Calu3 (cell line): ENCODE data around the gene PDCD10. TPM values are rescaled to one million over a fixed set of nuclear protein-coding genes. Genes with fewer than 3 reads are reported as not detected.

Experiments
- BruUV-seq: library from RNA; stranded (reverse); fragments of 400-500 nt; replicated peaks from 2 replicates; lab custom pipeline; 2021; lab: Mats Ljungman, UMichigan
- CTCF ChIA-PET: fragments of 300-600 bp; sonication (Branson Sonifier 250); formaldehyde crosslinking; loops from one replicate; lab custom pipeline; 2022; ENCODE audit warnings: antibody characterized with exemption; lab: Charles Lee
- DNase-seq: peaks from one replicate; pipeline ENCODE4 v3.0.0; 2022
- H3K27ac Mint-ChIP-seq: one replicate; pipeline ENCODE4 v1.8.0; 2022; ENCODE audit warnings: mixed read lengths; ENCODE audit not compliant: unreplicated experiment
- H3K27me3 Mint-ChIP-seq: one replicate; pipeline ENCODE4 v1.8.0; 2022; ENCODE audit warnings: mixed read lengths; ENCODE audit not compliant: unreplicated experiment
- H3K36me3 Mint-ChIP-seq: one replicate; pipeline ENCODE4 v1.8.0; 2022; ENCODE audit warnings: mild to moderate bottlenecking, moderate library complexity, mixed read lengths; ENCODE audit not compliant: insufficient read depth, unreplicated experiment
- H3K4me1 Mint-ChIP-seq: one replicate; pipeline ENCODE4 v1.8.0; 2022; ENCODE audit warnings: mild to moderate bottlenecking, low read depth, mixed read lengths; ENCODE audit not compliant: unreplicated experiment
- H3K4me3 Mint-ChIP-seq: one replicate; pipeline ENCODE4 v1.8.0; 2022; ENCODE audit warnings: mild to moderate bottlenecking, low read depth, moderate library complexity, mixed read lengths; ENCODE audit not compliant: unreplicated experiment
- H3K9me3 Mint-ChIP-seq: one replicate; pipeline ENCODE4 v1.8.0; 2022; ENCODE audit warnings: low read depth, mixed read lengths; ENCODE audit not compliant: unreplicated experiment
- intact Hi-C: fragments of 100-400 bp; cut with micrococcal nuclease; formaldehyde crosslinking; loops from one replicate; pipeline ENCODE4 v1.10.0; 2022; ENCODE audit not compliant: unreplicated experiment
- total RNA-seq: library from RNA; stranded (reverse); gene quantifications from 2 replicates; pipeline ENCODE4 v1.2.3, GENCODE V29; 2022
- TF ChIP-seq, protein P1 (sequence below): fragments of 200-600 bp; IDR thresholded peaks from one replicate; pipeline ENCODE4 v1.8.0; 2022; ENCODE audit warnings: antibody characterized with exemption; ENCODE audit not compliant: unreplicated experiment

The PDCD10 gene
- total RNA-seq, 1 experiment from 2014 or later: 117 TPM

DNA sequence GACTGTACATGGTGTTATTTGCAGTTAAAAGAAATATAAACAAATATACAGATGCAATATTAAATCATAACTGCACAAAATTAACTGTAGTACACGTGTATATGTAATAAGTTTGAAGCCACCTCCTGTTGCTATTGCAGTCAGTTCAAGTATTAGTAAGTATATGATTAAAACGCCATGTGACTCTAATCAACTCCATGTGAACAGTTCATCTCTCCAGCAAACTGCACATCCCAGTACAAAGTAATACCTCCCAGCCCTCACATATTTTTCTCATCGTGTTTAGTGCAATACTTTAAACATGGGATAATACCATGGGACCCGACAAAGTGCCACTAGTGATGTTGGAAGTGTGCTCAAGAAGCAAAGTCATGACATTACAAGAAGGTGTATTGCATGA is 34.6 kb downstream of the PDCD10 start:
- Mint-ChIP-seq H3K9me3 (no peaks in the 10 kb centered on the region), H3K27me3 (no peaks in the 10 kb centered on the region), H3K36me3 (peaks cover 14% of the 10 kb centered on the region), H3K4me3 (no peak overlapping the region), H3K4me1 (no peaks in the 10 kb centered on the region), H3K27ac (no peak overlapping the region)
- no peak for DNase-seq
- no TSS peak for BruUV-seq
- TF ChIP-seq, protein P1, sequence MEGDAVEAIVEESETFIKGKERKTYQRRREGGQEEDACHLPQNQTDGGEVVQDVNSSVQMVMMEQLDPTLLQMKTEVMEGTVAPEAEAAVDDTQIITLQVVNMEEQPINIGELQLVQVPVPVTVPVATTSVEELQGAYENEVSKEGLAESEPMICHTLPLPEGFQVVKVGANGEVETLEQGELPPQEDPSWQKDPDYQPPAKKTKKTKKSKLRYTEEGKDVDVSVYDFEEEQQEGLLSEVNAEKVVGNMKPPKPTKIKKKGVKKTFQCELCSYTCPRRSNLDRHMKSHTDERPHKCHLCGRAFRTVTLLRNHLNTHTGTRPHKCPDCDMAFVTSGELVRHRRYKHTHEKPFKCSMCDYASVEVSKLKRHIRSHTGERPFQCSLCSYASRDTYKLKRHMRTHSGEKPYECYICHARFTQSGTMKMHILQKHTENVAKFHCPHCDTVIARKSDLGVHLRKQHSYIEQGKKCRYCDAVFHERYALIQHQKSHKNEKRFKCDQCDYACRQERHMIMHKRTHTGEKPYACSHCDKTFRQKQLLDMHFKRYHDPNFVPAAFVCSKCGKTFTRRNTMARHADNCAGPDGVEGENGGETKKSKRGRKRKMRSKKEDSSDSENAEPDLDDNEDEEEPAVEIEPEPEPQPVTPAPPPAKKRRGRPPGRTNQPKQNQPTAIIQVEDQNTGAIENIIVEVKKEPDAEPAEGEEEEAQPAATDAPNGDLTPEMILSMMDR: no peak
- intact Hi-C loops: no loop called here
- CTCF ChIA-PET: no interaction called here

DNA sequence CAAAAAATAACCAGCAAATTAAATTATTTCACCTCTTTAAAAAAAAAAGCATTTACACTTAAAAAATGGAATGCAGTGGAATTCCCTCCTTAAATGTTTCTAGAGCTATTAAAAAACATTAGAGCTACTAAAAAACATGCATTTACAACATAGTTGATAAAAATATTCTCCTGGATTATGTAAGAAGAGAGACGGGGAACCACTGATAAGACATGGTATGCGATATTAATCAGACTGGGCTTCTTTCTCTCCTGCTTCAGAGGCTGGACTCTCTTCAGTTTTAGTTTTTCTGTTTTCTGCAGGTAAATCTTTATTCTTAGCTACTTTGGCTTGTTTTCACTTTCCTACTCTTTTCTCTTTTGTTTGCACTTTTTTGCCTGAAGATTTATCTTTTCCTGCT is 40.6 kb downstream of the PDCD10 start:
- no peaks in the 10 kb centered on the region for H3K27me3 Mint-ChIP-seq
- no peaks in the 10 kb centered on the region for H3K9me3 Mint-ChIP-seq
- H3K27ac Mint-ChIP-seq: no peak overlapping the region
- CTCF ChIA-PET: interaction anchor here (1.2 kb wide), 2 partner anchors 9 to 13 kb away, joined by 3 to 5 read pairs; no protein-coding TSS in a partner anchor
- peaks cover 42% of the 10 kb centered on the region for H3K36me3 Mint-ChIP-seq
- no TSS peak for BruUV-seq
- intact Hi-C loops: no loop called here
- peaks cover 8% of the 10 kb centered on the region for H3K4me1 Mint-ChIP-seq
- no peak for DNase-seq
- TF ChIP-seq, protein P1: no peak
- H3K4me3 Mint-ChIP-seq: no peak overlapping the region

DNA sequence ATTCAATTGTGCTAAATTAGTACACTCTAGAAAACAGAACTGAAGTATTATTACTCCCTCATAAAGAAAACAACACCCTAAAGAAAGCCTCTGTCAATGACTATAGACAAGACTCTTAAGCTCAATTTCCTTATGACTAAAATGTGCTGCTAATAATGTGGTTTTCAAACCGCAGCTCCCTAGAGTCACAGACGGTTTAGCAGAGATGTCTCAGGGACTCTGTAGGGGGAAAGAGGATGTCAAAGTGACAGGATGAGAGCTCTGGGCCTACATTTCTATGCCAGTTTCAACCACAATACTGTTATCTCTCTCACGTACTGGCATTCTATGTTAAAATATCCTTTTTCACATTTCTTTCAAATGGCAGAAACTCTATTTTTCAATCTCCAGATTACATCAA is 43.3 kb downstream of the PDCD10 start:
- Mint-ChIP-seq H3K4me3 (no peak overlapping the region), H3K36me3 (peaks cover 47% of the 10 kb centered on the region), H3K27ac (no peak overlapping the region), H3K4me1 (peaks cover 10% of the 10 kb centered on the region), H3K27me3 (no peaks in the 10 kb centered on the region), H3K9me3 (no peaks in the 10 kb centered on the region)
- no peak for DNase-seq
- CTCF ChIA-PET: no interaction called here
- TF ChIP-seq, protein P1: no peak
- BruUV-seq: no TSS peak
- intact Hi-C loops: no loop called here

DNA sequence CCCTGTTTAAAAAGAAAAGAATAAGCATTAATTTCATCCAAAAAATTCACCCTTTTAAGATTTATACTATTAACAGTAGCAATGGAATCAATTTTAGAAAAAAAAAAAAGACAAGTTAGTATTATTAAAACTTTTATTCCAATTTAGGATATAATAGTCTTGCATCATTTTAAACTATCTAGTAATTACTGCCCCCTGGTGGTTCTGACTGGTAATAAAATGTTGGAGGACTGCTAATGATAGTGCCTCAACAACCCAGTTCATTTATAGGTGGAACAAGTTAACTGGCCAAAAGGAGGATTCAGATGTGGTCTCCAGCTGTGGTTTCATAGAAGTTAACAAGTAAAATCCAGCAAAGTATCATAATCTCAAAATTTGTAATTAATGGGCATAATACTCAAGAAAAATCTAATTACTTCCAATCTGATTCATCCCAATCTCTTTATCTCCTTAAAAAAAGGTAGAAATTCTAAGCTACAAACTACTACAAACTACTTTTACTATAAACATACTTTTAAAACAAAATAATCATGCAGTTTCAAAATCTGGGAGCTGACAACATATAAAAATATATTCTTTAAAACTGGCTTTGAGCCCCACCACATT is 50.2 kb downstream of the PDCD10 start:
- BruUV-seq: no TSS peak
- Mint-ChIP-seq H3K36me3 (peaks cover 17% of the 10 kb centered on the region), H3K4me1 (peaks cover 6% of the 10 kb centered on the region), H3K4me3 (no peak overlapping the region), H3K9me3 (no peaks in the 10 kb centered on the region), H3K27me3 (no peaks in the 10 kb centered on the region), H3K27ac (no peak overlapping the region)
- TF ChIP-seq, protein P1: peak; percentile 90
- intact Hi-C loops: loop anchor here (1.0 to 5.0 kb wide), 3 partner anchors 198 to 304 kb away; partner anchors contain the start of gene ZBBX
- DNase-seq: peak; percentile 84
- CTCF ChIA-PET: interaction anchor here (1.5 to 1.8 kb wide), 3 partner anchors 9 to 304 kb away, joined by 5 to 9 read pairs (median 5); partner anchors contain the start of genes SERPINI1 and ZBBX
